Fibroblast of skin of left biceps (primary cell): Measurements from ENCODE around the gene BRME1.
"Not testable (repeated sequence)": the region's sequence is repeated elsewhere in the genome, so short reads cannot be mapped to it uniquely, and the experiment has no call there.

ENCODE experiments used
- DNase-seq, 2 experiments: peaks; one replicate each; pipeline ENCODE4 v3.0.0-alpha.2; 2013; ENCODE audit warnings: low read depth in 2 of 2

The BRME1 gene

GRCh38 chr19:13866463-13867046, 39.4 kb downstream of the BRME1 start:
- no peak for DNase-seq

DNA sequence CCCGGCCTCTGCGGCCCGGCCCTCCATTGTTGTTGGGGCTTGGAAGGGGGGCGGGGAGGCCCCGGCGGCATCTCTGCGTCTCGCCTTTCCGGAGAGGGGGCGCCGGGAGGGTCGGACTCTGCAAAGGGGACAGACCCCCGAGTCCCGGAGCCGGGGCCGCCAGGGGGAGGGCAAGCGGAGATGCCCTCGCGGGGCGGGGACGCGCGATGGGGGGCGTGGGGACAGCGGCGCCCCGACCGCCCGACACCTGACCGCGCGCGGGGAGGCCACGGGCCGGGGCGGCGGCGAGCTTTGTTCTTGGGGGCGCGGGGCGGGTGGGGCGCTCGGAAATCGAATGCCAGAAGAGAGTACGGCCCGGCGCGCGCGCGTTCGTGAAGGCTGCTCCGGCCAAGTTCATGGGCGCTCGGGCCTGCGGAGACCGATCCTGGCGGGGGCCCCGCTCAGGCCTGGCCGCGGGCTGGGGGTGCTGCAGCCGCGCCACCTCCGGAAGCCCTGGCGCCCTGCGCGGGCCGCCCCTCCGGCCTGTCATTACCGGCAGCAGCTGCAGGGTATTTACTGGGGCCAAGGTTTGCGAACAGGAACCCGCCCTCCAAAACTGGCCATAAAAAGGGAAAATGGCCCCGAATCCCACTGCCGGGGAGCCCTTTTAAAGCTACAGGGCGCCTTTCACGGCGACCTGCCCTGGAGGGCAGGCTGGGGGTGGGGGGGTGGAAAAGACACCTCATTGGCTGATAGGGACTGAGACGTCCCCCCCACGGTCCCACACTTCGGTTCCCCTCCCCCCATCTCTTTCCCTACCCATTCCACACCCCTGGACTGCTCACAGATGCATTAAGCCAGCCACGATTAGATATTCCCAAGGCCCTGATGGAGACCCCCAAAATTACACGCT, 40.1 kb downstream of the BRME1 start:
- DNase-seq = no peak

DNA sequence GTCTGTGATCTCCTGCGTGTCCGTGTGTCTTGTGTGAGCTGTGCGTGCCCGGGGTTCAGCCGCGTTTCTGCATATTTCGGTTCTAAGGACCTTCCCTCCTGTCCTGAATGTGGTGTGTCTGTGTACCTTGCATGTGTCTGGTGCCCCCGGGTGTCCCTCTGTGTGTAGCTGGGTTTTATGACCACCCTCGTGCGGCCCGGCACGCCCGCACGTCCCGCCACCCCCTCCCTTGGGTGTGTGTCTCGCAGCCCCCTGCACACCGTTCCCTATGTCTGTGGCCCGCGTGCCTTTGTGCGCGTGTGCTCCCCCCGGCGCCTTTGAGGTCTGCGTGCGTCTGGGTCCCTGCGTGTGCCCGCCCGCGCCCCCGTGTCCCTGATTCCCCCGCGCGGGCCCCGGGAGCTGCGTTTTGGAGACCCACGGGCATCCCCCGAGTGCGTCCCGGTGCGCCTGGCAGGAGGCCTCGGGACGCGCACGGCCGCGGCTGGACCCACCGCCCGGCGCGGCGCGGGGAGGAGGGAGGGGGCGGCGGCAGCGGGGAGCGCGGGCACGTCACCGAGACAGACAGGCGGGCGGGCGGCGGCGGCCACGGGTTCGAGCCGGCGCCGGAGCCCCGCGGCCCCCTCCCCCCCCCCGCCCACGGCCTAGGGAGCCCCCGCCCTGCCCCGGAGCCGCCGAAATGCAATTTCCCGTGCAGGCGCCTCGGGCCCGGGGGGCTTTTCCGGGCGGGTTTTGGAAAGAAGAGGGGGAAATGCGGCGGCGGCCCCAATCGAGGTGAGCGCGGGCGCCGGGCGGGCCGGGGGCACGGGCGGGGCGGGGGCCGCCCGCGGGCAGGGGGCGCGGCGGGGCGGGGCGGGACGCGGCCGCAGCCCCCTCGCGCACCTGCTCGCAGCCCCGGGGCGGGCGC, 41.0 kb downstream of the BRME1 start:
- DNase-seq = no peak

- no peak for DNase-seq
These were observed 41.8 kb downstream of the BRME1 start for GRCh38 chr19:13864046-13864666.

DNA sequence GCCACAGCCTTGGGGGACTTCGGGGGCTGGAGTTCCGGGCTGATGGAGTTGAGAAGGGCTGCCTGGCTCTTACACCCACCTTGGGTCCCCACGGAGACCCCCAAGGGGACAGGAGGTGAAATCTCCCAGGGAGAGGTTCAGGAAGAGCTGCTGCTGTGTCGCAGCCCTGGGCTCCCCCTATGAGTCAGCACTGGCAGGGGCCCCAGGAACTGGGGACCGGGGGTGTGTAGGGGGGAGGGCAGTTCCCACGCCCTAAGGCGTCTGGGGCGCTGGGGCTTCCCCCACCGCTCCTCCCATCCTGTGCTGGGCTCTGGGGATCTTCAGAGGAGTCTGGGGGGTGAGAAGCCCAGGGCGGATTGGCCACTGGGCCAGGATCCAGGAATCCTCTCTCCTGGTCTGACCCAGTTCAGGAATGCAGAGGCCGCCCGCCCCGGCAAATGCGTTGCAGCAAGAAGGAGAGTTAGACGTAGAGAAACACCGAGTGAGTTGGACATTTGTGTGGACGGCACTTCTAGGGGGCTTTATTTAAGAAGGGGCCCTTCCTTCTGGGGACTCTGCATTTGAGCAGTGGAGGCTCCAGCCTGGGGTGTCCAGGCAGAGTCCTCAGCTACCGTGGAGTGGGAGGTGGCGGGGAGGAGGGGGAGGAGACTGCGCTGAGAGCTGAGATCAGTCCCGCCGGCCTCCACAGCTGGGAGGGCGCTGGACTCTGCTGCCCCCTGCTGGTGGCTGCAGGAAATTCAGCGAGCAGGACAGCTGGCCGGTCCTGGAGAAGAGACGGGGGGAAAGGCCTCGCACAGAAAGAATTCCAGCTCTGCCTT, 44.0 kb downstream of the BRME1 start:
- DNase-seq = peak; percentile 79 to 82

DNA sequence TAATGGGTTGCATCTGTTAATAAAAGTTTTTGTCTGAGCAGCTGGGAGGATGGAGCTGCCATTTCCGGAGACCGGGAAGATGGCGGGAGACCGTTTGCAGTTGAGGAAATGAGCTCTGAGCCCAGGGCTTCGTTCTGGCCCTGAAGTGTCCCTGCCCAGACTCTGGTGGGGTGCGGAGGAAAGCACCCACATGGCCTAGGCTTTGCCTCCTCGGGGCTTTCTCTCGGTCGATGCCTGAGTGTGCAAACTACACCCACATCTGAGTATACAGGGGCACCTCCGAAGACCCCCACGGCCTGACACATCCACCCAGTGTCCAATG, 44.6 kb downstream of the BRME1 start:
- no peak for DNase-seq

GRCh38 chr19:13860679-13861391, 45.1 kb downstream of the BRME1 start:
- no peak for DNase-seq

DNA sequence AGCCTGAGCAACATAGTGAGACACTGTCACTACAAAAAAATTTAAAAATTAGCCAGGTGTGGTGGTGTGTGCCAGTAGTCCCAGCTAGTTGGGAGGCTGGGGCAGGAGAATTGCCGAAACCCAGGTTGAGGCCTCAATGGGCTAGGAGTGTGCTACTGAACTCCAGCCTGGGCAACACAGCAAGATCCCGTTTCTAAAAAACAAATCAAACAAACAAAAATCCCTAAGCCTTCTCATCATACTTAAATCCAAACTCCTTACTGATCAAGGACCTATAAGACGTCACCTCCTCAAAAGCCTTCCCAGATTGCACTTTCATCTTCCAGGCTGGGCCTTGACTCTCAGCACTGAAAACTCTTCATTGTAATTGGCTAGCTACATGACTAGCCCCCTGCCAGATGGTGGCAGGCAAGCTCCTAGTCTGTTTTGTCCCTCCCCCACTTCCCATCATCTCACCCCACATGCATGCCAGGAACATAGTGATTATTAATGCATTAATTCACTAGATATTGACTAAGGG, 46.5 kb downstream of the BRME1 start:
- no peak for DNase-seq

DNA sequence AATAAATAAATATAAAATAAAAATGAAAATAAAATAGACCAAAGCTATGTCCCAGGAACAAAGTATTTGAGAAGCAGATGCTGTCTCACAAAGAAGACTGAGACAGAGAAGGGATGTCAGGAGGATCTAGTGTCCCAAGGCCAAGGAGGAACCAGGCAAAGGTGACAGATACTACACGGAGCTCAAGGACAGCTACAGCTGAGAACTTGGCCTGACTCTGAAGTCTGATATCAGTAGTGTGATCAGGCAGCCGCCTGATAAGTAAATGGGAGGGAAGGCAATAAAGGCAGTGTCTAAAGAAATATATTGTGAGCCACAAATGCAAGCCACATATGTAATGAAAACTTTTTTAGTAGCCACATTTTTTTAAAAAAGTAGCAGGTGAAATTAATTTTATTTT, 49.4 kb downstream of the BRME1 start:
- DNase-seq = no peak

DNA sequence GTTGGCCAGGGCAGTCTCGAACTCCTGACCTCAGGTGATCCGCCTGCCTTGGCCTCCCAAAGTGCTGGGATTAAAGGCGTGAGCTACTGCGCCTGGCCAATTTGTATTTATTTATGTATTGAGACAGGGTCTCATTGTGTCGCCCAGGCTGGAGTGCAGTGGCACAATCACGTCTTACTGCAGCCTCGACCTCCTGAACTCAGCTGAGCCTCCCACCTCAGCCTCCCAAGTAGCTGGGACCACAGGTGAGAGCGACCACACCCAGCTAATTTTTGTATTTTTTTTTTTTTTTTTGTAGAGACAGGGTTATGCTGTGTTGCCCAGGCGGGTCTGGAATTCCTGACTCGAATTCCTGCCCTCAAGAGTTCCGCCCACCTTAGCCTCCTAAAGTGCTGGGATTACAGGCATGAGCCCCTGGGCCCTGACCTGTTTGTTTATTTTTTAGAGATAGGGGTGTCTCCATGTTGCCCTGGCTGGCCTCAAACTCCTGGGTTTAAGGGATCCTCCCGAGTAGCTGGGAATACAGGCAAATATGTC, 53.7 kb downstream of the BRME1 start:
- DNase-seq = not testable (repeated sequence)

- DNase-seq = not testable (repeated sequence)
These were observed 54.2 kb downstream of the BRME1 start for GRCh38 chr19:13851734-13852114.

GRCh38 chr19:13850910-13851733, 54.8 kb downstream of the BRME1 start:
- peak; percentile 82 to 83 for DNase-seq

GRCh38 chr19:13849991-13850909, 55.7 kb downstream of the BRME1 start:
- no peak for DNase-seq

GRCh38 chr19:13848798-13849676, 56.9 kb downstream of the BRME1 start:
- DNase-seq = no peak

GRCh38 chr19:13848340-13848677, 57.6 kb downstream of the BRME1 start:
- no peak for DNase-seq

DNA sequence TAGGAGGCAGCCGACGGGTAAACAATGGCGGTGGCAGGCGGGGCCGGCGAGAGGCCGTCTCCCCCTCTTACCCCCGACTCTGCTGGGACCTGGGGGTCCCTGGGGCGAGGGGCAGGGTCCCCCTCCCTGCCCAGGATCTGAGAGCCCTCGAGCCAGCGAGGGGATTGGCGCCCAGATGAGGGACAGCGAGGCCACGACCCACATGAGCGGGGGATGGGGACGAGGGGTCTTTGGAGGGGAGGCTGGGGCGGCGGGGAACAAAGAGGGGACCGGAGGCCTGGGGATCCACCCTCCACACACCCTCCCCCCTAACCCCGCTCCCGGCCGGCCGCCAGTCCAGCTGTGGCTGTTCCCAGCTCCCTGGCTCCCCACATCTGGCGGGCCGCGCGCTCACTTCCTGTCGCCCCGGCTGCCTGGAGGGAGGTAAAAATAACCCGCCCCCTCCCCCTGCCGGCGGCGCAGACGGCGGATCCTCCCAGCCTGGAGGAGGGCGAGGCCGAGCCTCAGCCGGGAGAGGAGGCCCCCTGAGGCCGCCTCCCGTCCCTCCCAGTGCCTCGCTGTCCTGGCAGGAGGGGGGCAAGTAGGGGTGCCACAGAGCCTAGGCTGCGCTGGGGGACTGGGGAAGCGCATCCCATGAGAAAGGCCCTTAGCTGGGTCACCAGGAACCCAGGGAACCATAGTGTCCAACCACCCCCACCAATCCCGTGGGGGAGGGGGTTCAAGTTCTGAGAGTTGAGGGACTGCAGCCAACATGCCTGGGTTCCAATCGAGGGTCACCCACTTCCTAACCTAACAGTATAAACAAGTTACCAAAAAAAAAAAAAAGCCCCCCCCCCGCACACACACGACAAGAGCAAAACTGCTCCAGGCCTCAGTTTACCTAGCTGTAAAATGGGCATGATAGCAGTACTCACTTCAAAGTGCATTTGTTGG, 58.2 kb downstream of the BRME1 start:
- DNase-seq = peak; percentile 84 to 88
